HepG2 (cell line): ENCODE data around the gene RYR2. TPM values are rescaled to one million over a fixed set of nuclear protein-coding genes. Genes with fewer than 3 reads are reported as not detected.

Experiments used
- ATAC-seq: fragments of 200-7000 bp; cut with Tn5 transposase; 3 replicates; pipeline ENCODE4 v1.9.1; 2020; ENCODE audit warnings: mild to moderate bottlenecking, moderate library complexity
- BruUV-seq: library from RNA; stranded (reverse); fragments of 400-500 nt; replicated peaks from 2 replicates; lab custom pipeline; 2021; lab: Mats Ljungman, UMichigan
- CTCF ChIA-PET: fragments of 300-600 bp; formaldehyde crosslinking; extraction: SDS; loops from one replicate; lab custom pipeline; 2021; ENCODE audit warnings: low total read pairs, inconsistent platforms, low intra/inter-chr PET ratio; lab: Yijun Ruan, JAX
- POLR2A ChIA-PET: fragments of 350-600 bp; sonication (Branson Sonifier 250); formaldehyde crosslinking; loops from one replicate; lab custom pipeline; 2020; ENCODE audit warnings: antibody characterized with exemption, inconsistent platforms; lab: Yijun Ruan, JAX
- DNase-seq: peaks from one replicate; pipeline ENCODE4 v3.0.0-alpha.2; 2015; ENCODE audit warnings: low spot score
- FAIRE-seq: peaks from 3 replicates; lab custom pipeline; 2011; peaks lifted over from hg19 to GRCh38; lab: Jason Lieb, UNC
- H2AFZ ChIP-seq: one replicate; pipeline ENCODE4 v1.6.1; 2011; ENCODE audit warnings: low read length, inconsistent platforms
- H3K27ac ChIP-seq: fragments of 300-600 bp; 3 replicates; pipeline ENCODE4 v1.8.0; 2011; ENCODE audit warnings: mixed run types, mild to moderate bottlenecking, mixed read lengths, low read length, inconsistent platforms; ENCODE audit not compliant: insufficient read depth; ENCODE audit errors: extremely low read length
- H3K27me3 ChIP-seq, 2 experiments: fragments of 200-600 bp in 1 of 2; 2 replicates in 1 of 2; 3 replicates in 1 of 2; pipeline versions ENCODE4 v1.6.0 to v1.8.0; 2011; ENCODE audit warnings: low read length in 2 of 2, mild to moderate bottlenecking in 2 of 2, moderate library complexity in 2 of 2, inconsistent platforms in 1 of 2; ENCODE audit not compliant: insufficient read depth in 2 of 2, control insufficient read depth in 1 of 2
- H3K36me3 ChIP-seq, 2 experiments: fragments of 200-600 bp in 1 of 2; replicated peaks in 1 of 2; 2 replicates in 1 of 2; 3 replicates in 1 of 2; pipeline versions ENCODE4 v1.5.1 to v1.8.0; 2011; ENCODE audit warnings: low read length in 2 of 2, inconsistent platforms in 1 of 2; ENCODE audit not compliant: insufficient read depth in 2 of 2, control insufficient read depth in 1 of 2
- H3K4me1 ChIP-seq: 2 replicates; pipeline ENCODE4 v1.5.1; 2012; ENCODE audit warnings: low read length, inconsistent platforms; ENCODE audit not compliant: insufficient read depth
- H3K4me2 ChIP-seq: 2 replicates; pipeline ENCODE4 v1.6.0; 2011; ENCODE audit warnings: low read depth, low read length, inconsistent platforms
- H3K4me3 ChIP-seq, 3 experiments: fragments of 200-600 bp in 1 of 3; sonication (generic), shearing (Covaris generic) in 1 of 3; replicated peaks in 1 of 3; 2 replicates each; pipeline ENCODE4 v1.5.1; 2011 to 2016; ENCODE audit warnings: low read length in 3 of 3, inconsistent platforms in 2 of 3, low read depth in 2 of 3, mild to moderate bottlenecking in 2 of 3, control low read depth in 1 of 3, mixed read lengths in 1 of 3; ENCODE audit not compliant: insufficient read depth in 1 of 3
- H3K79me2 ChIP-seq: one replicate; pipeline ENCODE4 v1.6.1; 2011; ENCODE audit warnings: low read length, inconsistent platforms; ENCODE audit not compliant: insufficient read depth
- H3K9ac ChIP-seq: 2 replicates; pipeline ENCODE4 v1.6.0; 2011; ENCODE audit warnings: mild to moderate bottlenecking, low read depth, low read length, inconsistent platforms; ENCODE audit not compliant: insufficient read depth
- H3K9me3 ChIP-seq: 2 replicates; pipeline ENCODE4 v1.5.1; 2012; ENCODE audit warnings: mild to moderate bottlenecking, low read length
- H4K20me1 ChIP-seq: 2 replicates; pipeline ENCODE4 v1.6.0; 2011; ENCODE audit warnings: inconsistent platforms, mild to moderate bottlenecking, low read length, moderate library complexity; ENCODE audit not compliant: insufficient read depth
- AGO2 ChIP-seq: fragments of 200-400 bp; formaldehyde crosslinking; optimal IDR thresholded peaks from 2 replicates; pipeline ENCODE3; 2017; ENCODE audit warnings: mild to moderate bottlenecking, low read depth, low read length, moderate library complexity
- DNMT3B ChIP-seq: conservative IDR thresholded peaks from 2 replicates; pipeline ENCODE4 v1.6.1; 2016; ENCODE audit warnings: missing biosample characterization, control low read depth
- EP300 ChIP-seq, 3 experiments: sonication (generic) in 1 of 3; formaldehyde crosslinking in 1 of 3; IDR thresholded peaks; 2 replicates each; pipeline versions ENCODE4 v1.5.1 to v1.6.1; 2011 to 2020; ENCODE audit warnings: low read depth in 2 of 3, low read length in 2 of 3, borderline replicate concordance in 1 of 3, improper control_type of control experiment in 1 of 3, mild to moderate bottlenecking in 1 of 3, missing genetic modification reagents in 1 of 3, moderate library complexity in 1 of 3
- MED1 ChIP-seq: sonication (generic); formaldehyde crosslinking; IDR thresholded peaks from 2 replicates; pipeline ENCODE4 v1.4.0; 2020; ENCODE audit warnings: missing genetic modification reagents
- NFIB ChIP-seq: sonication (generic); formaldehyde crosslinking; IDR thresholded peaks from 2 replicates; pipeline ENCODE4 v1.9.0; 2021; ENCODE audit warnings: missing genetic modification reagents, mild to moderate bottlenecking, borderline replicate concordance
- PHF5A ChIP-seq: IDR thresholded peaks from one replicate; pipeline ENCODE4 v1.6.1; 2018; ENCODE audit warnings: low read depth, missing genetic modification reagents; ENCODE audit not compliant: unreplicated experiment
- USF2 ChIP-seq, 2 experiments: sonication (generic) in 1 of 2; formaldehyde crosslinking in 1 of 2; IDR thresholded peaks; 2 replicates each; pipeline versions ENCODE4 v1.5.1 to v1.6.1; 2011 to 2020; ENCODE audit warnings: borderline replicate concordance in 1 of 2, low read depth in 1 of 2, low read length in 1 of 2, mild to moderate bottlenecking in 1 of 2, missing genetic modification reagents in 1 of 2, moderate library complexity in 1 of 2
- YEATS4 ChIP-seq: sonication (generic); formaldehyde crosslinking; IDR thresholded peaks from 2 replicates; pipeline ENCODE4 v1.4.0; 2020; ENCODE audit warnings: missing genetic modification reagents, borderline replicate concordance
- ZNF556 ChIP-seq: sonication (generic); formaldehyde crosslinking; IDR thresholded peaks from 2 replicates; pipeline ENCODE4 v1.4.0; 2020; ENCODE audit warnings: mild to moderate bottlenecking, missing genetic modification reagents, borderline replicate concordance
- ZNF652 ChIP-seq: IDR thresholded peaks from 2 replicates; pipeline ENCODE4 v1.6.1; 2016; ENCODE audit warnings: low read depth, borderline replicate concordance
- WGBS: methylation state at CpG from one replicate; pipeline ENCODE4 v1.1.6; 2017; ENCODE audit warnings: low lambda C conversion rate; 5-methylcytosine and 5-hydroxymethylcytosine counted together
- in situ Hi-C: cut with HindIII; loops from 2 replicates; pipeline ENCODE4 v1.10.0; 2017; ENCODE audit warnings: low pct_unique_long_range_greater_than_20kb; ENCODE audit not compliant: extremely low pct_ligation_motif_present
- intact Hi-C: fragments of 100-400 bp; cut with micrococcal nuclease; formaldehyde crosslinking; loops from one replicate; pipeline ENCODE4 v1.10.0; 2022; ENCODE audit not compliant: unreplicated experiment
- polyA plus RNA-seq, 8 experiments: library from polyadenylated mRNA; depleted of rRNA in 3 of 8; stranded (reverse) in 7 of 8; unstranded in 1 of 8; fragments of >200 nt; fragmentation: Illumina TruSeq in 4 of 8; extraction: Trizol in 4 of 8; gene quantifications; 2 replicates each; pipeline versions ENCODE4 v1.2.1 to v1.2.3, GENCODE V29; 2011 to 2016; ENCODE audit warnings: low read depth in 4 of 8, missing spikeins in 1 of 8, mixed read lengths in 1 of 8; ENCODE audit not compliant: insufficient read depth in 1 of 8
- total RNA-seq, 5 experiments: library from RNA; depleted of rRNA; stranded (reverse); fragments of >200 nt; fragmentation: Illumina TruSeq; extraction: Trizol; gene quantifications; 2 replicates each; pipeline ENCODE4 v1.2.3, GENCODE V29; 2016; ENCODE audit warnings: low read depth in 1 of 5
- TF ChIP-seq, protein P1 (sequence below): IDR thresholded peaks from 2 replicates; pipeline ENCODE4 v1.6.1; 2018; ENCODE audit warnings: missing genetic modification reagents
- TF ChIP-seq, protein P2 (sequence below): sonication (generic); formaldehyde crosslinking; IDR thresholded peaks from 2 replicates; pipeline ENCODE4 v1.4.0; 2020; ENCODE audit warnings: missing genetic modification reagents, mild to moderate bottlenecking, borderline replicate concordance
- TF ChIP-seq, protein P3 (sequence below): sonication (generic); formaldehyde crosslinking; IDR thresholded peaks from 2 replicates; pipeline ENCODE4 v1.4.0; 2020; ENCODE audit warnings: missing genetic modification reagents, borderline replicate concordance

RYR2 gene
- total and polyA plus RNA-seq, 2 of the 13 experiments (the other 11 are each of a cell fraction or from before 2014, with no cell fraction given), result not detected

DNA sequence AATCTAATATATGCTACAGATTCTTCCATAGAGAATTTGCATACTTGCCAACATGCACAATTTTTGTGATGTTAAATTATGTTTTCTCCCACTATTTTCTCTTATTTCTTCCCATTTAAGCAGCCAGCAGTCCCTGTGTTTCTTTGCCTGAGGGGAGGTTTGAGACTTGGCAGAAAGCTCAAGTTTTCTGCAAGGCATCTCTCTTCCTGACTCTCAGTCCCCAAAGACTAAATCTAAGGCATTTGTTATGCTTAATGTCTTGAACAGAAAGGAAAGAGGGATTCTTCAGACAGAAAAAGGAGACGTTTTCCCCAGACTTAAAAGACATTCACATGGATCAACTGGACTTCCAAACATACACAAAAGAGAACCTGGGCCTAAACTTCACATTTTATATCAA is 354.4 kb downstream of the RYR2 start (continued):
- TF ChIP-seq, protein P1, sequence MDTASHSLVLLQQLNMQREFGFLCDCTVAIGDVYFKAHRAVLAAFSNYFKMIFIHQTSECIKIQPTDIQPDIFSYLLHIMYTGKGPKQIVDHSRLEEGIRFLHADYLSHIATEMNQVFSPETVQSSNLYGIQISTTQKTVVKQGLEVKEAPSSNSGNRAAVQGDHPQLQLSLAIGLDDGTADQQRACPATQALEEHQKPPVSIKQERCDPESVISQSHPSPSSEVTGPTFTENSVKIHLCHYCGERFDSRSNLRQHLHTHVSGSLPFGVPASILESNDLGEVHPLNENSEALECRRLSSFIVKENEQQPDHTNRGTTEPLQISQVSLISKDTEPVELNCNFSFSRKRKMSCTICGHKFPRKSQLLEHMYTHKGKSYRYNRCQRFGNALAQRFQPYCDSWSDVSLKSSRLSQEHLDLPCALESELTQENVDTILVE, result no peak
- TF ChIP-seq, protein P2, sequence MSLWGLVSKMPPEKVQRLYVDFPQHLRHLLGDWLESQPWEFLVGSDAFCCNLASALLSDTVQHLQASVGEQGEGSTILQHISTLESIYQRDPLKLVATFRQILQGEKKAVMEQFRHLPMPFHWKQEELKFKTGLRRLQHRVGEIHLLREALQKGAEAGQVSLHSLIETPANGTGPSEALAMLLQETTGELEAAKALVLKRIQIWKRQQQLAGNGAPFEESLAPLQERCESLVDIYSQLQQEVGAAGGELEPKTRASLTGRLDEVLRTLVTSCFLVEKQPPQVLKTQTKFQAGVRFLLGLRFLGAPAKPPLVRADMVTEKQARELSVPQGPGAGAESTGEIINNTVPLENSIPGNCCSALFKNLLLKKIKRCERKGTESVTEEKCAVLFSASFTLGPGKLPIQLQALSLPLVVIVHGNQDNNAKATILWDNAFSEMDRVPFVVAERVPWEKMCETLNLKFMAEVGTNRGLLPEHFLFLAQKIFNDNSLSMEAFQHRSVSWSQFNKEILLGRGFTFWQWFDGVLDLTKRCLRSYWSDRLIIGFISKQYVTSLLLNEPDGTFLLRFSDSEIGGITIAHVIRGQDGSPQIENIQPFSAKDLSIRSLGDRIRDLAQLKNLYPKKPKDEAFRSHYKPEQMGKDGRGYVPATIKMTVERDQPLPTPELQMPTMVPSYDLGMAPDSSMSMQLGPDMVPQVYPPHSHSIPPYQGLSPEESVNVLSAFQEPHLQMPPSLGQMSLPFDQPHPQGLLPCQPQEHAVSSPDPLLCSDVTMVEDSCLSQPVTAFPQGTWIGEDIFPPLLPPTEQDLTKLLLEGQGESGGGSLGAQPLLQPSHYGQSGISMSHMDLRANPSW (CRISPR knock-in tag), result no peak
- no peak for TF ChIP-seq MED1 (CRISPR knock-in tag)
- TF ChIP-seq NFIB (CRISPR knock-in tag), result no peak
- TF ChIP-seq, all 625 proteins: peak for 0

GRCh38 chr1:237398751-237399150 is 356.8 kb downstream of the RYR2 start:
- Histone ChIP-seq H3K27me3 (no peaks in the 10 kb centered on the region), H3K79me2 (no peaks in the 10 kb centered on the region), H3K4me1 (no peaks in the 10 kb centered on the region), H2AFZ (no peak overlapping the region), H4K20me1 (no peaks in the 10 kb centered on the region), H3K9me3 (peaks cover 4% of the 10 kb centered on the region; the same call in 1 of the 2 replicates), H3K36me3 (no peaks in the 10 kb centered on the region), H3K4me3 (no peak overlapping the region), H3K27ac (no peak overlapping the region), H3K9ac (no peak overlapping the region), H3K4me2 (no peak overlapping the region)
- in situ Hi-C loops (loop anchor here (25.0 kb wide), 1 partner anchor 1286 kb away; no protein-coding TSS in a partner anchor), intact Hi-C loops (no loop called here)
- POLR2A ChIA-PET, result no interaction called here
- ATAC-seq (no peak), FAIRE-seq (no peak), DNase-seq (no peak)
- CTCF ChIA-PET, result no interaction called here
- WGBS, result 8% methylated on average over 2 of the region's 4 CpGs
- no TSS peak for BruUV-seq
- TF ChIP-seq, protein P3, sequence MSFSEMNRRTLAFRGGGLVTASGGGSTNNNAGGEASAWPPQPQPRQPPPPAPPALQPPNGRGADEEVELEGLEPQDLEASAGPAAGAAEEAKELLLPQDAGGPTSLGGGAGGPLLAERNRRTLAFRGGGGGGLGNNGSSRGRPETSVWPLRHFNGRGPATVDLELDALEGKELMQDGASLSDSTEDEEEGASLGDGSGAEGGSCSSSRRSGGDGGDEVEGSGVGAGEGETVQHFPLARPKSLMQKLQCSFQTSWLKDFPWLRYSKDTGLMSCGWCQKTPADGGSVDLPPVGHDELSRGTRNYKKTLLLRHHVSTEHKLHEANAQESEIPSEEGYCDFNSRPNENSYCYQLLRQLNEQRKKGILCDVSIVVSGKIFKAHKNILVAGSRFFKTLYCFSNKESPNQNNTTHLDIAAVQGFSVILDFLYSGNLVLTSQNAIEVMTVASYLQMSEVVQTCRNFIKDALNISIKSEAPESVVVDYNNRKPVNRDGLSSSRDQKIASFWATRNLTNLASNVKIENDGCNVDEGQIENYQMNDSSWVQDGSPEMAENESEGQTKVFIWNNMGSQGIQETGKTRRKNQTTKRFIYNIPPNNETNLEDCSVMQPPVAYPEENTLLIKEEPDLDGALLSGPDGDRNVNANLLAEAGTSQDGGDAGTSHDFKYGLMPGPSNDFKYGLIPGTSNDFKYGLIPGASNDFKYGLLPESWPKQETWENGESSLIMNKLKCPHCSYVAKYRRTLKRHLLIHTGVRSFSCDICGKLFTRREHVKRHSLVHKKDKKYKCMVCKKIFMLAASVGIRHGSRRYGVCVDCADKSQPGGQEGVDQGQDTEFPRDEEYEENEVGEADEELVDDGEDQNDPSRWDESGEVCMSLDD, result no peak
- TF ChIP-seq AGO2 (no peak), ZNF652 (no peak), YEATS4 (CRISPR knock-in tag) (no peak), PHF5A (no peak), USF2 (IDR thresholded peaks at IDR 0.05; ENCODE audit: low read depth, low read length) (no peak), USF2 (CRISPR knock-in tag; IDR thresholded peaks at IDR 0.05; ENCODE audit: borderline replicate concordance) (no peak), ZNF556 (CRISPR knock-in tag) (no peak), DNMT3B (CRISPR knock-in tag) (no peak), EP300 (IDR thresholded peaks at IDR 0.05; ENCODE audit: low read depth in 2 of 2, low read length in 2 of 2) (no peak), EP300 (CRISPR knock-in tag; IDR thresholded peaks at IDR 0.05; ENCODE audit: borderline replicate concordance) (no peak)
